K562 (cell line): ENCODE measurements around the gene EIF4E1B. TPM values are rescaled to one million over a fixed set of nuclear protein-coding genes. Genes with fewer than 3 reads are reported as not detected.
"Not testable (repeated sequence)": the region's sequence is repeated elsewhere in the genome, so short reads cannot be mapped to it uniquely, and the experiment has no call there.

Source experiments
- ATAC-seq: fragments of 200-7000 bp; cut with Tn5 transposase; 3 replicates; pipeline ENCODE4 v1.9.1; 2020; ENCODE audit warnings: moderate library complexity
- BruUV-seq: library from RNA; stranded (reverse); fragments of 400-500 nt; replicated peaks from 2 replicates; lab custom pipeline; 2021; lab: Mats Ljungman, UMichigan
- CTCF ChIA-PET: fragments of 300-600 bp; formaldehyde crosslinking; extraction: SDS; loops from one replicate; lab custom pipeline; 2021; ENCODE audit warnings: low intra/inter-chr PET ratio; lab: Yijun Ruan, JAX
- POLR2A ChIA-PET: fragments of 300-600, 350-650 bp; sonication (Branson Sonifier 250); formaldehyde crosslinking; extraction: SDS; loops from one replicate; lab custom pipeline; 2021; ENCODE audit warnings: antibody characterized with exemption, inconsistent platforms; lab: Yijun Ruan, JAX
- DNase-seq, 4 experiments: peaks; one replicate each; pipeline versions ENCODE4 v3.0.0 to v3.0.0-alpha.2; 2011 to 2018; ENCODE audit warnings: low spot score in 3 of 4, mixed read lengths in 3 of 4; ENCODE audit errors: extremely low read depth in 1 of 4
- FAIRE-seq: peaks from 2 replicates; lab custom pipeline; 2011; peaks lifted over from hg19 to GRCh38; lab: Jason Lieb, UNC
- H2AFZ ChIP-seq: 2 replicates; pipeline ENCODE4 v1.6.0; 2011; ENCODE audit warnings: low read depth, low read length, control low read depth, inconsistent platforms
- H3K27ac ChIP-seq: fragments of 200-600 bp; 3 replicates; pipeline ENCODE4 v1.8.0; 2011; ENCODE audit warnings: low read depth, mild to moderate bottlenecking, control low read depth, inconsistent platforms, low read length, moderate library complexity, mixed read lengths; ENCODE audit errors: extremely low read depth
- H3K27me3 ChIP-seq, 2 experiments: fragments of 300-600 bp in 1 of 2; 2 replicates in 1 of 2; 3 replicates in 1 of 2; pipeline versions ENCODE4 v1.6.0 to v1.8.0; 2011; ENCODE audit warnings: inconsistent platforms in 2 of 2, low read length in 2 of 2, mild to moderate bottlenecking in 1 of 2, mixed read lengths in 1 of 2, moderate library complexity in 1 of 2; ENCODE audit not compliant: control insufficient read depth in 2 of 2, insufficient read depth in 2 of 2
- H3K36me3 ChIP-seq: fragments of 300-600 bp; 3 replicates; pipeline ENCODE4 v1.8.0; 2011; ENCODE audit warnings: mild to moderate bottlenecking, low read length, inconsistent platforms; ENCODE audit not compliant: control insufficient read depth, insufficient read depth
- H3K4me1 ChIP-seq, 2 experiments: fragments of 200-600 bp in 1 of 2; replicated peaks in 1 of 2; 2 replicates in 1 of 2; 3 replicates in 1 of 2; pipeline versions ENCODE4 v1.5.1 to v1.8.0; 2011; ENCODE audit warnings: inconsistent platforms in 2 of 2, low read length in 2 of 2, mild to moderate bottlenecking in 1 of 2, mixed read lengths in 1 of 2, moderate library complexity in 1 of 2; ENCODE audit not compliant: control insufficient read depth in 2 of 2, insufficient read depth in 2 of 2
- H3K4me2 ChIP-seq: 2 replicates; pipeline ENCODE4 v1.6.1; 2011; ENCODE audit warnings: low read length, control low read depth, inconsistent platforms, mixed read lengths; ENCODE audit not compliant: insufficient read depth
- H3K4me3 ChIP-seq: fragments of 200-600 bp; sonication (generic), shearing (Covaris generic); 2 replicates; pipeline ENCODE4 v1.5.1; 2016; ENCODE audit warnings: control low read depth, inconsistent platforms
- H3K79me2 ChIP-seq: fragments of 200-600 bp; 3 replicates; pipeline ENCODE4 v1.8.0; 2011; ENCODE audit warnings: low read length, inconsistent platforms; ENCODE audit not compliant: control insufficient read depth, insufficient read depth
- H3K9ac ChIP-seq, 2 experiments: 2 replicates each; pipeline versions ENCODE4 v1.6.0 to v1.6.1; 2011; ENCODE audit warnings: low read depth in 2 of 2, low read length in 2 of 2, control low read depth in 1 of 2, inconsistent platforms in 1 of 2, mild to moderate bottlenecking in 1 of 2, mixed read lengths in 1 of 2; ENCODE audit not compliant: insufficient read depth in 1 of 2
- H3K9me1 ChIP-seq: one replicate; pipeline ENCODE4 v1.6.0; 2011; ENCODE audit warnings: inconsistent platforms, mild to moderate bottlenecking, low read length, moderate library complexity; ENCODE audit not compliant: control insufficient read depth, insufficient read depth
- H3K9me3 ChIP-seq: replicated peaks from 2 replicates; pipeline ENCODE4 v1.5.1; 2011; ENCODE audit warnings: low read depth, low read length, inconsistent platforms; ENCODE audit not compliant: control insufficient read depth, insufficient read depth
- H4K20me1 ChIP-seq: replicated peaks from 2 replicates; pipeline ENCODE4 v1.6.1; 2011; ENCODE audit warnings: low read length, inconsistent platforms, mixed read lengths; ENCODE audit not compliant: control insufficient read depth, insufficient read depth
- BRCA1 ChIP-seq, 2 experiments: fragments of 450-650 bp in 1 of 2; sonication (generic) in 1 of 2; formaldehyde crosslinking in 1 of 2; IDR thresholded peaks; 2 replicates each; pipeline versions ENCODE4 v1.5.0 to v1.6.1; 2017 to 2020; ENCODE audit warnings: mild to moderate bottlenecking in 1 of 2, missing genetic modification reagents in 1 of 2
- FOS ChIP-seq: IDR thresholded peaks from 3 replicates; pipeline ENCODE4 v1.6.1; 2011; ENCODE audit not compliant: insufficient read length; ENCODE audit errors: extremely low read depth
- GABPB2 ChIP-seq: fragments of 250-450 bp; sonication (Bioruptor Pico); conservative IDR thresholded peaks from 2 replicates; pipeline ENCODE4 v1.5.1; 2021; ENCODE audit warnings: mild to moderate bottlenecking
- HLTF ChIP-seq: fragments of 450-650 bp; IDR thresholded peaks from 2 replicates; pipeline ENCODE4 v1.6.1; 2016
- IRF1 ChIP-seq: sonication (generic); formaldehyde crosslinking; IDR thresholded peaks from 2 replicates; pipeline ENCODE4 v1.8.0; 2022; ENCODE audit warnings: missing genetic modification reagents, mild to moderate bottlenecking, borderline replicate concordance
- KDM5B ChIP-seq: fragments of 200-600 bp; sonication (generic); IDR thresholded peaks from 2 replicates; pipeline ENCODE4 v1.6.1; 2012; ENCODE audit warnings: low read depth, mild to moderate bottlenecking, moderate library complexity, low read length, control low read depth, inconsistent platforms; ENCODE audit not compliant: insufficient replicate concordance
- RAD51 ChIP-seq: fragments of 450-650 bp; IDR thresholded peaks from 2 replicates; pipeline ENCODE4 v1.7.1; 2016; ENCODE audit warnings: low read depth, mild to moderate bottlenecking, borderline replicate concordance
- SRF ChIP-seq, 2 experiments: fragments of 250-450, 450-650 bp in 1 of 2; sonication (Bioruptor Pico) in 1 of 2; sonication (generic) in 1 of 2; formaldehyde crosslinking; IDR thresholded peaks; 2 replicates each; pipeline versions ENCODE4 v1.5.0 to v1.5.1; 2020 to 2022; ENCODE audit warnings: mild to moderate bottlenecking in 1 of 2, missing genetic modification reagents in 1 of 2
- TSC22D4 ChIP-seq: fragments of 450-650 bp; IDR thresholded peaks from 2 replicates; pipeline ENCODE4 v1.6.1; 2016; ENCODE audit warnings: missing genetic modification characterization, missing biosample characterization, control low read depth
- ZNF174 ChIP-seq: fragments of 250-450 bp; sonication (Bioruptor Pico); IDR thresholded peaks from 2 replicates; pipeline ENCODE4 v1.4.0; 2020; ENCODE audit warnings: mild to moderate bottlenecking
- ZNF263 ChIP-seq: sonication (generic); formaldehyde crosslinking; IDR thresholded peaks from 2 replicates; pipeline ENCODE4 v1.8.0; 2022; ENCODE audit warnings: mild to moderate bottlenecking, missing genetic modification reagents, borderline replicate concordance
- ZNF354B ChIP-seq: fragments of 250-450 bp; sonication (Bioruptor Pico); IDR thresholded peaks from 2 replicates; pipeline ENCODE4 v1.4.0; 2020
- ZNF445 ChIP-seq: fragments of 250-450 bp; sonication (Bioruptor Pico); IDR thresholded peaks from 2 replicates; pipeline ENCODE4 v1.4.0; 2020; ENCODE audit warnings: low read depth, mild to moderate bottlenecking, moderate library complexity
- ZNF695 ChIP-seq: fragments of 450-650 bp; formaldehyde crosslinking; IDR thresholded peaks from 2 replicates; pipeline ENCODE4 v1.4.0; 2020; ENCODE audit warnings: mild to moderate bottlenecking, moderate library complexity
- WGBS: fragments of 100-300 bp; shearing (Covaris generic); methylation state at CpG from one replicate; pipeline ENCODE4 v1.1.6; 2016; ENCODE audit warnings: low coverage, mixed read lengths; ENCODE audit not compliant: insufficient coverage; ENCODE audit errors: missing lambda C conversion rate; 5-methylcytosine and 5-hydroxymethylcytosine counted together
- in situ Hi-C: fragments of 300-500 bp; cut with MboI; formaldehyde crosslinking; loops from 4 replicates; pipeline ENCODE4 v1.15.0; 2018; ENCODE audit warnings: inconsistent platforms, mixed read lengths
- intact Hi-C: fragments of 100-400 bp; cut with micrococcal nuclease; formaldehyde crosslinking; loops from 2 replicates; pipeline ENCODE4 v1.14.2; 2022
- polyA plus RNA-seq, 8 experiments: library from polyadenylated mRNA; depleted of rRNA in 4 of 8; stranded (reverse) in 5 of 8; unstranded in 3 of 8; fragments of >200 nt; fragmentation: Nextera tagmentation in 2 of 8; fragmentation: Illumina TruSeq in 1 of 8; extraction: Ambion mirVana in 2 of 8; extraction: Trizol in 1 of 8; gene quantifications; 2 replicates each; pipeline versions ENCODE4 v1.2.1 to v1.2.3, GENCODE V29; 2011 to 2014; ENCODE audit warnings: inconsistent platforms in 1 of 8, missing spikeins in 1 of 8
- total RNA-seq, 7 experiments: library from RNA; depleted of rRNA in 6 of 7; stranded (reverse); fragments of >200 nt in 6 of 7; fragmentation: Illumina TruSeq in 2 of 7; extraction: Trizol in 2 of 7; gene quantifications; 2 replicates each; pipeline versions ENCODE4 v1.2.1 to v1.2.3, GENCODE V29; 2011 to 2021; ENCODE audit warnings: low replicate concordance in 1 of 7
- TF ChIP-seq, protein P1 (sequence below): fragments of 250-450 bp; sonication (Bioruptor Pico); IDR thresholded peaks from 2 replicates; pipeline ENCODE4 v1.5.0; 2021

EIF4E1B gene
- total and polyA plus RNA-seq, 9 of the 15 experiments (the other 6 are each of a cell fraction or from before 2014, with no cell fraction given), result not detected

DNA sequence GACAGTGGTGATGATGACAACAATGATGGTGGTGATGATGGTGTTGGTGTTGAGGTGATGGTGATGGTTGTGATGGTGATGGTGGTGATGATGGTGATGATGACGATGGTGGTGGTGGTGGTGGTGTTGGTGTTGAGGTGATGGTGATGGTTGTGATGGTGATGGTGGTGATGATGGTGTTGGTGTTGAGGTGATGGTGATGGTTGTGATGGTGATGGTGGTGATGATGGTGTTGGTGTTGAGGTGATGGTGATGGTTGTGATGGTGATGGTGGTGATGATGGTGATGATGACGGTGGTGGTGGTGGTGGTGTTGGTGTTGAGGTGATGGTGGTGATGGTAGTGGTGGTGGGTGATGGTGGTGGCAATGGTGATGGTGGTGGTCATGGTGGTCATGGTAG lies 38.8 kb upstream of the EIF4E1B start:
- H3K4me3 ChIP-seq, H2AFZ ChIP-seq, H3K9me1 ChIP-seq, POLR2A ChIA-PET, H3K36me3 ChIP-seq, ATAC-seq, BruUV-seq, intact Hi-C loops, H3K4me2 ChIP-seq, CTCF ChIA-PET, H3K27ac ChIP-seq, H3K79me2 ChIP-seq, H3K9me3 ChIP-seq, H3K9ac ChIP-seq, H4K20me1 ChIP-seq, DNase-seq: not testable (repeated sequence)
- FAIRE-seq, result peak; percentile 29
- Histone ChIP-seq H3K4me1 (peaks cover 0 to 15% of the 10 kb centered on the region in 2 experiments; a peak in 1 of 5 replicates), H3K27me3 (peaks cover 6 to 27% of the 10 kb centered on the region in 2 experiments; a peak in 4 of 5 replicates)
- WGBS, result 6% methylated on average over 2 of the region's 2 CpGs
- in situ Hi-C loops, result loop anchor here (25.0 kb wide), 1 partner anchor 854 kb away; no protein-coding TSS in a partner anchor
- TF ChIP-seq TSC22D4 (tag), result 0 out of 2 replicates have a peak, but pooled peaks have one; percentile 40

DNA sequence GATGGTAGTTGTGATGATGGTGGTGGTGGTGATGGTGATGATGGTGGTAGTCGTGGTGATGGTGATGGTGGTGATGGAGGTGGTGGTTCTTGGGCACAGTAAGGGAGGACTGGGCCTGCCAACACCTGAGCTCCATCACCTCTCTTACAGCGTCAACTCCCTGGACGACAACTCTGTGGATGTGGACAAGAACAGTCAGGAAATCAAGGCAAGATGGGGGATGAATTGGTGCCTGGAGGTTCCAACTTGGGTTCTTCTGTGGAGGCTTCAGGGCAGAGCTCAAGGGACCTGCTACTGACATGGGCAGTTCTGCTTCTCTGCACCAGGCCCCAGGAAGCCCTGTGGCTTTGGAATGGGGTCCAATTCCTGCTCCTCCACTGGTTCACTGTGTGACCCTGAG lies 37.9 kb upstream of the EIF4E1B start:
- Histone ChIP-seq H3K4me2 (no peak overlapping the region), H3K27me3 (peaks cover 6 to 27% of the 10 kb centered on the region in 2 experiments; a peak in 4 of 5 replicates), H3K27ac (no peak overlapping the region), H3K4me1 (peaks cover 0 to 15% of the 10 kb centered on the region in 2 experiments; a peak in 1 of 5 replicates), H3K9me3 (peaks cover 3% of the 10 kb centered on the region; the same call in 1 of the 2 replicates), H3K36me3 (no peaks in the 10 kb centered on the region), H4K20me1 (no peaks in the 10 kb centered on the region), H3K79me2 (no peaks in the 10 kb centered on the region), H3K9me1 (no peaks in the 10 kb centered on the region), H3K9ac (no peak overlapping the region), H2AFZ (no peak overlapping the region), H3K4me3 (no peak overlapping the region)
- intact Hi-C loops, result no loop called here
- ChIA-PET POLR2A (no interaction called here), CTCF (no interaction called here)
- in situ Hi-C loops, result loop anchor here (25.0 kb wide), 1 partner anchor 855 kb away; no protein-coding TSS in a partner anchor
- WGBS, result 57% methylated on average over 3 of the region's 3 CpGs
- no peak for DNase-seq
- no peak for ATAC-seq
- no peak for FAIRE-seq
- BruUV-seq, result no TSS peak
- TF ChIP-seq IRF1 (CRISPR knock-in tag), result no peak
- TF ChIP-seq ZNF174, result no peak
- TF ChIP-seq ZNF695 (CRISPR knock-in tag), result no peak
- no peak for TF ChIP-seq KDM5B
- no peak for TF ChIP-seq ZNF354B (CRISPR knock-in tag)
- no peak for TF ChIP-seq FOS
- TF ChIP-seq ZNF263 (CRISPR knock-in tag), result no peak
- TF ChIP-seq GABPB2 (CRISPR knock-in tag), result no peak
- no peak for TF ChIP-seq ZNF445
- TF ChIP-seq, protein P1, sequence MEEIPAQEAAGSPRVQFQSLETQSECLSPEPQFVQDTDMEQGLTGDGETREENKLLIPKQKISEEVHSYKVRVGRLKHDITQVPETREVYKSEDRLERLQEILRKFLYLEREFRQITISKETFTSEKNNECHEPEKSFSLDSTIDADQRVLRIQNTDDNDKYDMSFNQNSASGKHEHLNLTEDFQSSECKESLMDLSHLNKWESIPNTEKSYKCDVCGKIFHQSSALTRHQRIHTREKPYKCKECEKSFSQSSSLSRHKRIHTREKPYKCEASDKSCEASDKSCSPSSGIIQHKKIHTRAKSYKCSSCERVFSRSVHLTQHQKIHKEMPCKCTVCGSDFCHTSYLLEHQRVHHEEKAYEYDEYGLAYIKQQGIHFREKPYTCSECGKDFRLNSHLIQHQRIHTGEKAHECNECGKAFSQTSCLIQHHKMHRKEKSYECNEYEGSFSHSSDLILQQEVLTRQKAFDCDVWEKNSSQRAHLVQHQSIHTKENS (CRISPR knock-in tag), result no peak
- no peak for TF ChIP-seq RAD51
- no peak for TF ChIP-seq HLTF
- no peak for TF ChIP-seq BRCA1 (IDR thresholded peaks at IDR 0.05)
- no peak for TF ChIP-seq BRCA1 (CRISPR knock-in tag; IDR thresholded peaks at IDR 0.05)
- TF ChIP-seq SRF (CRISPR knock-in tag; IDR thresholded peaks at IDR 0.05), result no peak
